Measurements from ENCODE around the gene AMHR2. TPM values are rescaled to one million over a fixed set of nuclear protein-coding genes. Genes with fewer than 3 reads are reported as not detected.

AMHR2 gene
- polyA plus RNA-seq, 3 donors = not detected

GRCh38 chr12:53461591-53461990 lies 37.9 kb downstream of the AMHR2 start:
- DNase-seq = no peak
- Histone ChIP-seq H3K9ac (ENCODE audit: insufficient read depth, low read length, poor library complexity, severe bottlenecking) (no peak overlapping the region), H3K36me3 (replicated peaks in 1 of 2; ENCODE audit: control insufficient read depth in 1 of 2, insufficient read depth in 2 of 2, low read length in 2 of 2) (peaks cover 100% of the 10 kb centered on the region in 2 donors), H3K4me2 (replicated peaks; ENCODE audit: extremely low read depth, low read length, poor library complexity, severe bottlenecking) (no peak overlapping the region), H3K9me3 (replicated peaks in 1 of 2; ENCODE audit: control insufficient read depth in 1 of 2, insufficient read depth in 1 of 2, low read length in 2 of 2) (no peaks in the 10 kb centered on the region), H2AFZ (ENCODE audit: insufficient read depth, low read depth, low read length, poor library complexity, severe bottlenecking) (no peak overlapping the region), H4K20me1 (ENCODE audit: insufficient read depth, low read length) (peaks cover 100% of the 10 kb centered on the region), H3K27ac (ENCODE audit: low read depth in 1 of 2, low read length in 2 of 2) (no peak overlapping the region), H3K4me1 (ENCODE audit: control insufficient read depth in 1 of 2, insufficient read depth in 2 of 2, low read length in 2 of 2) (no peaks in the 10 kb centered on the region), H3K79me2 (ENCODE audit: insufficient read depth, low read length) (peaks cover 97% of the 10 kb centered on the region), H3K27me3 (ENCODE audit: control insufficient read depth in 2 of 2, insufficient read depth in 2 of 2, low read length in 2 of 2) (no peaks in the 10 kb centered on the region), H3K4me3 (replicated peaks in 1 of 3; ENCODE audit: low read depth in 2 of 3, low read length in 3 of 3) (no peak overlapping the region)
- Mint-ChIP-seq H3K4me3 (no peak overlapping the region), H3K27ac (no peak overlapping the region), H3K27me3 (ENCODE audit: low read depth in 3 of 3) (no peaks in the 10 kb centered on the region), H3K4me1 (no peaks in the 10 kb centered on the region), H3K9me3 (no peaks in the 10 kb centered on the region), H3K36me3 (peaks cover 87 to 96% of the 10 kb centered on the region in 2 donors)
- WGBS (ENCODE audit: insufficient coverage) = 100% methylated on average over 8 of the region's 8 CpGs
- intact Hi-C loops (cut with micrococcal nuclease) = no loop called here
- TF ChIP-seq CTCF (IDR thresholded peaks at IDR 0.05) = no peak

- H3K4me2 ChIP-seq (replicated peaks; ENCODE audit: extremely low read depth, low read length, poor library complexity, severe bottlenecking) = no peak overlapping the region
- H3K27ac ChIP-seq (ENCODE audit: low read depth in 1 of 2, low read length in 2 of 2) = no peak overlapping the region
- Mint-ChIP-seq H3K36me3 (peaks cover 94 to 98% of the 10 kb centered on the region in 2 donors), H3K27me3 (ENCODE audit: low read depth in 3 of 3) (no peaks in the 10 kb centered on the region), H3K4me1 (no peaks in the 10 kb centered on the region), H3K9me3 (no peaks in the 10 kb centered on the region), H3K4me3 (no peak overlapping the region), H3K27ac (peak overlapping the region in 2 of 7 donors; percentile 7 to 18)
- H3K9ac ChIP-seq (ENCODE audit: insufficient read depth, low read length, poor library complexity, severe bottlenecking) = no peak overlapping the region
- H3K79me2 ChIP-seq (ENCODE audit: insufficient read depth, low read length) = peaks cover 97% of the 10 kb centered on the region
- WGBS (ENCODE audit: insufficient coverage) = no CpG with 5 or more reads among the region's 3 CpGs
- H3K4me1 ChIP-seq (ENCODE audit: control insufficient read depth in 1 of 2, insufficient read depth in 2 of 2, low read length in 2 of 2) = no peaks in the 10 kb centered on the region
- no peak overlapping the region for H3K4me3 ChIP-seq (replicated peaks in 1 of 3; ENCODE audit: low read depth in 2 of 3, low read length in 3 of 3)
- DNase-seq = no peak
- TF ChIP-seq CTCF (IDR thresholded peaks at IDR 0.05) = no peak
- intact Hi-C loops (cut with micrococcal nuclease) = no loop called here
- H4K20me1 ChIP-seq (ENCODE audit: insufficient read depth, low read length) = peaks cover 100% of the 10 kb centered on the region
- peaks cover 100% of the 10 kb centered on the region in 2 donors for H3K36me3 ChIP-seq (replicated peaks in 1 of 2; ENCODE audit: control insufficient read depth in 1 of 2, insufficient read depth in 2 of 2, low read length in 2 of 2)
- H3K9me3 ChIP-seq (replicated peaks in 1 of 2; ENCODE audit: control insufficient read depth in 1 of 2, insufficient read depth in 1 of 2, low read length in 2 of 2) = no peaks in the 10 kb centered on the region
- no peaks in the 10 kb centered on the region for H3K27me3 ChIP-seq (ENCODE audit: control insufficient read depth in 2 of 2, insufficient read depth in 2 of 2, low read length in 2 of 2)
- H2AFZ ChIP-seq (ENCODE audit: insufficient read depth, low read depth, low read length, poor library complexity, severe bottlenecking) = no peak overlapping the region
Observed at GRCh38 chr12:53462935-53463334, 39.3 kb downstream of the AMHR2 start.

Data from CD14-positive monocyte (primary cell).